B cell (primary cell): ENCODE data around the gene FAM13C. TPM values are rescaled to one million over a fixed set of nuclear protein-coding genes. Genes with fewer than 3 reads are reported as not detected.

Experiments used
- ATAC-seq: fragments of 200-7000 bp; cut with Tn5 transposase; one replicate; pipeline ENCODE4 v1.10.0; 2021; ENCODE audit warnings: low read depth, mild to moderate bottlenecking, moderate number of reproducible peaks, moderate library complexity
- CTCF ChIA-PET: fragments of 350-600 bp; sonication (Branson Sonifier 250); formaldehyde crosslinking; loops from one replicate; lab custom pipeline; 2021; ENCODE audit warnings: antibody characterized with exemption, inconsistent platforms; lab: Charles Lee
- POLR2A ChIA-PET: fragments of 350-600 bp; sonication (Branson Sonifier 250); formaldehyde crosslinking; loops from one replicate; lab custom pipeline; 2021; ENCODE audit warnings: antibody characterized with exemption; lab: Charles Lee
- DNase-seq: peaks from one replicate; pipeline ENCODE4 v3.0.0; 2013
- H2AFZ ChIP-seq: 2 replicates; pipeline ENCODE4 v1.6.1; 2012; ENCODE audit warnings: mild to moderate bottlenecking, low read depth, low read length; ENCODE audit not compliant: insufficient read depth, poor library complexity, severe bottlenecking
- H3K27ac ChIP-seq, 2 donors: 1 replicate in 1 of 2; 2 replicates in 1 of 2; pipeline ENCODE4 v1.5.1; 2012 to 2013; ENCODE audit warnings: low read length in 2 of 2, mild to moderate bottlenecking in 2 of 2, moderate library complexity in 1 of 2
- H3K27me3 ChIP-seq, 4 experiments: fragments of 200-600 bp in 1 of 4; sonication (generic) in 1 of 4; replicated peaks in 1 of 4; 1 replicate in 2 of 4; 2 replicates in 2 of 4; pipeline versions ENCODE4 v1.6.1 to v1.7.0; 2013 to 2016; ENCODE audit warnings: low read length in 3 of 4, mild to moderate bottlenecking in 2 of 4, mixed read lengths in 1 of 4, moderate library complexity in 1 of 4; ENCODE audit not compliant: insufficient read depth in 4 of 4, control insufficient read depth in 3 of 4; ENCODE audit errors: control extremely low read depth in 1 of 4
- H3K36me3 ChIP-seq, 2 experiments: replicated peaks in 1 of 2; 1 replicate in 1 of 2; 2 replicates in 1 of 2; pipeline versions ENCODE4 v1.6.1 to v1.7.1; 2013; ENCODE audit warnings: low read length in 1 of 2; ENCODE audit not compliant: insufficient read depth in 2 of 2, control insufficient read depth in 1 of 2; ENCODE audit errors: control extremely low read depth in 1 of 2, extremely low read depth in 1 of 2
- H3K4me1 ChIP-seq, 2 donors: fragments of 200-600 bp in 1 of 2; sonication (generic) in 1 of 2; 1 replicate in 1 of 2; 2 replicates in 1 of 2; pipeline versions ENCODE4 v1.5.1 to v1.6.1; 2013 to 2017; ENCODE audit warnings: low read length in 2 of 2; ENCODE audit not compliant: control insufficient read depth in 2 of 2, insufficient read depth in 2 of 2
- H3K4me2 ChIP-seq: replicated peaks from 2 replicates; pipeline ENCODE3; 2012; ENCODE audit warnings: mild to moderate bottlenecking, low read depth, low read length; ENCODE audit not compliant: poor library complexity, severe bottlenecking
- H3K4me3 ChIP-seq, 5 experiments: fragments of 200-600 bp in 1 of 5; sonication (generic) in 1 of 5; 1 replicate in 3 of 5; 2 replicates in 2 of 5; pipeline versions ENCODE4 v1.5.1 to v1.7.0; 2011 to 2016; ENCODE audit warnings: low read length in 4 of 5, mild to moderate bottlenecking in 4 of 5, low read depth in 2 of 5, control low read depth in 1 of 5, moderate library complexity in 1 of 5; ENCODE audit not compliant: insufficient read depth in 1 of 5; ENCODE audit errors: control extremely low read depth in 1 of 5, extremely low read depth in 1 of 5
- H3K79me2 ChIP-seq: fragments of 200-600 bp; sonication (generic); one replicate; pipeline ENCODE4 v1.6.0; 2016; ENCODE audit warnings: low read length; ENCODE audit not compliant: control insufficient read depth, insufficient read depth
- H3K9ac ChIP-seq: fragments of 200-600 bp; sonication (generic); 2 replicates; pipeline ENCODE4 v1.6.1; 2017; ENCODE audit warnings: mild to moderate bottlenecking, low read length, moderate library complexity
- H3K9me3 ChIP-seq, 3 donors: one replicate each; pipeline versions ENCODE4 v1.6.1 to v1.7.1; 2013; ENCODE audit warnings: low read length in 2 of 3; ENCODE audit not compliant: control insufficient read depth in 2 of 3, insufficient read depth in 1 of 3; ENCODE audit errors: control extremely low read depth in 1 of 3
- H4K20me1 ChIP-seq: 2 replicates; pipeline ENCODE4 v1.6.0; 2012; ENCODE audit warnings: mild to moderate bottlenecking, low read length; ENCODE audit not compliant: insufficient read depth, control insufficient read depth, poor library complexity, severe bottlenecking
- H3K27ac Mint-ChIP-seq: one replicate; pipeline ENCODE4 v1.8.0; 2021; ENCODE audit warnings: mixed read lengths
- H3K27me3 Mint-ChIP-seq: one replicate; pipeline ENCODE4 v1.8.0; 2021; ENCODE audit warnings: mixed read lengths
- H3K4me1 Mint-ChIP-seq: one replicate; pipeline ENCODE4 v1.8.0; 2021; ENCODE audit warnings: mixed read lengths
- H3K4me3 Mint-ChIP-seq: one replicate; pipeline ENCODE4 v1.8.0; 2021; ENCODE audit warnings: mixed read lengths
- H3K9me3 Mint-ChIP-seq: one replicate; pipeline ENCODE4 v1.8.0; 2022; ENCODE audit warnings: mixed read lengths; ENCODE audit not compliant: insufficient read depth
- CTCF ChIP-seq: fragments of 200-600 bp; IDR thresholded peaks from one replicate; pipeline ENCODE4 v1.8.0; 2022; ENCODE audit warnings: antibody characterized with exemption, mild to moderate bottlenecking
- EZH2 ChIP-seq: IDR thresholded peaks from 2 replicates; pipeline ENCODE4 v1.6.1; 2012; ENCODE audit warnings: borderline replicate concordance, low read depth, mild to moderate bottlenecking, moderate library complexity, low read length; ENCODE audit not compliant: insufficient read depth, poor library complexity, severe bottlenecking
- WGBS: methylation state at CpG from one replicate; pipeline ENCODE4 v1.1.5; 2013; ENCODE audit warnings: missing lambda C conversion rate; ENCODE audit not compliant: insufficient coverage; 5-methylcytosine and 5-hydroxymethylcytosine counted together
- intact Hi-C: fragments of 100-400 bp; cut with micrococcal nuclease; formaldehyde crosslinking; loops from one replicate; pipeline ENCODE4 v1.10.0; 2022
- polyA plus RNA-seq: library from polyadenylated mRNA; depleted of rRNA; stranded (reverse); fragments of >200 nt; gene quantifications from 2 replicates; pipeline ENCODE4 v1.2.3, GENCODE V29; 2012
- total RNA-seq, 2 donors: library from RNA; stranded (reverse); fragments of 120-200 nt in 1 of 2; gene quantifications; 1 replicate in 1 of 2; 2 replicates in 1 of 2; pipeline versions ENCODE4 v1.2.3 to v1.2.4, GENCODE V29; 2013 to 2022

FAM13C gene
- total and polyA plus RNA-seq, 2 donors (not counting 1 experiment from before 2014, with no cell fraction given) = not detected

DNA sequence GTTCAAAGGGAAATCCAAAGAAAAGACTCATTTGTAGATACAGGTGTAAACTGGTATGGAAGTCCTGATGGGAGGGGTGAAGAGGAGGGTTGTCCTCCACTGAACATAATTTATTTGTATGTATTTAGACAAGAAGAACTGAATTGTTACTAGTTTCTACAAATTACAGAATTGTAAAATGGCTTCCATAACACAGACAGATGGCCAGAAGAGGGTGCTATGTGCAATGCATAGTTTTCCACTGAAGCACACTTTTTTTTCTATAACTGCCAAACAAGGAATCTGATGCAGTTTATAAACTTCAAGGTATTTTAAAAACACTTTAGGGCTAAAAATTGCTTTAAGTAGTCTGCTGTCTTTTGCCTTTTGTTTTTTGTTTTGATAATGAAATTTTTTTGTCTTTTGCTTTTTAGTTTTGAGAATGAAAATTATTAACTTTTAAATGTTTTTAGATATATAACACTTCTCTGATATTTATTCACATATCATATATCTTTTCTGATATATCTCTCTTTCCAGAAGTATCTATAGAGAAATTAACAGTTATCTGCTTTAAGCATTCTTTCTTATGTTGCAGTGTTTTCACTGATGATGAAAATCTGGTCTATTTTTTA lies 127.4 kb downstream of the FAM13C start:
- Histone ChIP-seq H3K79me2 (no peaks in the 10 kb centered on the region), H3K9ac (no peak overlapping the region), H3K27ac (no peak overlapping the region), H3K36me3 (no peaks in the 10 kb centered on the region), H3K9me3 (no peaks in the 10 kb centered on the region), H3K4me3 (no peak overlapping the region), H3K4me2 (no peak overlapping the region), H4K20me1 (no peaks in the 10 kb centered on the region), H2AFZ (no peak overlapping the region), H3K27me3 (no peaks in the 10 kb centered on the region), H3K4me1 (no peaks in the 10 kb centered on the region)
- intact Hi-C loops = no loop called here
- no peak overlapping the region for H3K27ac Mint-ChIP-seq
- H3K27me3 Mint-ChIP-seq = no peaks in the 10 kb centered on the region
- no peaks in the 10 kb centered on the region for H3K4me1 Mint-ChIP-seq
- ATAC-seq = no peak
- ChIA-PET CTCF (no interaction called here), POLR2A (no interaction called here)
- TF ChIP-seq EZH2 = no peak
- TF ChIP-seq CTCF = peak; percentile 31
- DNase-seq = no peak
- no peak overlapping the region for H3K4me3 Mint-ChIP-seq
- no peaks in the 10 kb centered on the region for H3K9me3 Mint-ChIP-seq

GRCh38 chr10:59234194-59234593 lies 128.2 kb downstream of the FAM13C start:
- CTCF ChIA-PET = no interaction called here
- Histone ChIP-seq H3K4me1 (no peaks in the 10 kb centered on the region), H3K9ac (no peak overlapping the region), H4K20me1 (no peaks in the 10 kb centered on the region), H3K4me2 (no peak overlapping the region), H3K4me3 (no peak overlapping the region), H3K27me3 (no peaks in the 10 kb centered on the region), H3K27ac (no peak overlapping the region), H3K9me3 (no peaks in the 10 kb centered on the region), H3K36me3 (no peaks in the 10 kb centered on the region), H3K79me2 (no peaks in the 10 kb centered on the region), H2AFZ (no peak overlapping the region)
- DNase-seq (no peak), ATAC-seq (no peak)
- H3K4me1 Mint-ChIP-seq = no peaks in the 10 kb centered on the region
- WGBS = no CpG with 5 or more reads among the region's 3 CpGs
- no peak for TF ChIP-seq EZH2
- no peak for TF ChIP-seq CTCF
- H3K27ac Mint-ChIP-seq = no peak overlapping the region
- H3K4me3 Mint-ChIP-seq = no peak overlapping the region
- POLR2A ChIA-PET = no interaction called here
- H3K9me3 Mint-ChIP-seq = no peaks in the 10 kb centered on the region
- H3K27me3 Mint-ChIP-seq = no peaks in the 10 kb centered on the region
- intact Hi-C loops = no loop called here
